HG03095 (cell line): ENCODE data around the gene PABPN1L.

Experiments
- ATAC-seq: cut with Tn5 transposase; IDR thresholded peaks from one replicate; pipeline ENCODE4 v1.9.1; 2021; ENCODE audit warnings: moderate library complexity; ENCODE audit not compliant: unreplicated experiment

The PABPN1L gene

GRCh38 chr16:88815227-88815626 lies 51.2 kb downstream of the PABPN1L start:
- no peak for ATAC-seq

- no peak for ATAC-seq
Observed at GRCh38 chr16:88814144-88814502, 52.3 kb downstream of the PABPN1L start.
